ENCODE results near the gene GJD2.

- TF ChIP-seq CTCF (IDR thresholded peaks at IDR 0.05; ENCODE audit: low read length) (no peak), EZH2 (IDR thresholded peaks at IDR 0.05; ENCODE audit: borderline replicate concordance, low read length) (no peak)
Measured at GRCh38 chr15:34729886-34730285, 24.9 kb downstream of the GJD2 start.
